Adrenal gland (tissue), 12 donors: ENCODE measurements around the gene TRMT61B. TPM values are rescaled to one million over a fixed set of nuclear protein-coding genes. Genes with fewer than 3 reads are reported as not detected.
A peak's percentile ranks its signal among the peaks of the same experiment; 100 is the strongest.

Source experiments
- DNase-seq, 7 donors: peaks; one replicate each; pipeline ENCODE4 v3.0.0-alpha.2; 2019 to 2020
- H3K27ac ChIP-seq, 5 donors: fragments of 200-600 bp; sonication (generic) in 4 of 5; 1 replicate in 3 of 5; 2 replicates in 2 of 5; pipeline versions ENCODE4 v1.5.1 to v1.8.0; 2016 to 2020; ENCODE audit warnings: mild to moderate bottlenecking in 1 of 5
- H3K27me3 ChIP-seq: fragments of 200-600 bp; 2 replicates; pipeline ENCODE4 v1.8.0; 2021
- H3K36me3 ChIP-seq, 2 donors: fragments of 200-600 bp; replicated peaks in 1 of 2; 1 replicate in 1 of 2; 2 replicates in 1 of 2; pipeline versions ENCODE4 v1.5.1 to v1.8.0; 2018 to 2022
- H3K4me1 ChIP-seq, 2 donors: fragments of 200-600 bp; replicated peaks in 1 of 2; 1 replicate in 1 of 2; 2 replicates in 1 of 2; pipeline versions ENCODE4 v1.5.1 to v1.8.0; 2018 to 2021
- H3K4me3 ChIP-seq, 4 donors: fragments of 200-600 bp; sonication (generic) in 3 of 4; one replicate each; pipeline ENCODE4 v1.5.1; 2016 to 2018
- H3K9me3 ChIP-seq, 3 donors: fragments of 200-600 bp; sonication (generic) in 1 of 3; replicated peaks in 1 of 3; 1 replicate in 2 of 3; 2 replicates in 1 of 3; pipeline versions ENCODE4 v1.5.1 to v1.8.0; 2016 to 2021
- POLR2A ChIP-seq, 2 donors: fragments of 450-650 bp; IDR thresholded peaks; one replicate each; pipeline ENCODE4 v1.6.1; 2017; ENCODE audit warnings: antibody characterized with exemption in 2 of 2, mild to moderate bottlenecking in 2 of 2, moderate library complexity in 1 of 2
- WGBS, 4 donors: extraction: QIAGEN DNeasy Blood & Tissue Kit in 2 of 4; methylation state at CpG; one replicate each; pipeline versions ENCODE4 v1.1.5 to v1.1.7; 2013 to 2017; 5-methylcytosine and 5-hydroxymethylcytosine counted together
- intact Hi-C, 2 donors: fragments of 100-400 bp; cut with DNase I; formaldehyde crosslinking; loops; one replicate each; pipeline versions ENCODE4 v1.14.1 to v1.15.0; 2022 to 2023
- polyA plus RNA-seq, 3 donors: library from polyadenylated mRNA; stranded (reverse); fragments of 200-250 nt in 2 of 3; fragments of 350-450 nt in 1 of 3; fragmentation: Illumina TruSeq in 1 of 3; extraction: RNeasy Lipid Tissue Mini Kit (QIAGEN cat#74804) in 1 of 3; gene quantifications; one replicate each; pipeline ENCODE4 v1.2.3, GENCODE V29; 2013 to 2014
- total RNA-seq, 9 donors: library from RNA; depleted of rRNA in 4 of 9; stranded (reverse); fragments of >200 nt in 4 of 9; fragments of 120-200 nt in 1 of 9; fragmentation: NEBNext Ultra II Directional in 1 of 9; extraction: Animal tissue kit (Norgen Biotek cat#: 25700) in 1 of 9; gene quantifications; one replicate each; pipeline versions ENCODE4 v1.1.0 to v1.2.4, GENCODE V29; 2013 to 2023
- TF ChIP-seq, protein P1 (sequence below), 6 experiments: fragments of 450-650 bp in 4 of 6; fragments of 200-600 bp in 2 of 6; sonication (generic) in 1 of 6; IDR thresholded peaks; 1 replicate in 5 of 6; 2 replicates in 1 of 6; pipeline versions ENCODE4 v1.5.1 to v1.8.0; 2016 to 2021; ENCODE audit warnings: antibody characterized with exemption in 6 of 6, mild to moderate bottlenecking in 2 of 6, moderate library complexity in 1 of 6
- donor health status: healthy with polysubstance abuse.
- donor health status: Bipolar disorder and iron deficiency.
- donor health status: DM: yes; HTN: yes; CAD: no.
- donor health status: DM: no; HTN: no; CAD: no.
- donor health status: DM: no; HTN: no; CAD: no.
- donor health status: DM: yes; HTN: yes; CAD: no.

TRMT61B gene
- total and polyA plus RNA-seq, 12 donors, result 8.9 to 52.7 (median 21.2) TPM

- intact Hi-C loops, result no loop called here
- 78 to 95% (median 81%) methylated on average over 2 of the region's 2 CpGs for WGBS, 4 donors
- H3K4me3 ChIP-seq, result no peak overlapping the region
Observed at GRCh38 chr2:28828382-28828781, 41.7 kb downstream of the TRMT61B start.

GRCh38 chr2:28824870-28825269, 45.2 kb downstream of the TRMT61B start:
- Histone ChIP-seq H3K4me3 (no peak overlapping the region), H3K4me1 (no peaks in the 10 kb centered on the region), H3K27ac (no peak overlapping the region), H3K9me3 (no peaks in the 10 kb centered on the region), H3K27me3 (no peaks in the 10 kb centered on the region), H3K36me3 (no peaks in the 10 kb centered on the region)
- no peak for DNase-seq
- no peak for TF ChIP-seq POLR2A (IDR thresholded peaks at IDR 0.05)
- TF ChIP-seq, protein P1, sequence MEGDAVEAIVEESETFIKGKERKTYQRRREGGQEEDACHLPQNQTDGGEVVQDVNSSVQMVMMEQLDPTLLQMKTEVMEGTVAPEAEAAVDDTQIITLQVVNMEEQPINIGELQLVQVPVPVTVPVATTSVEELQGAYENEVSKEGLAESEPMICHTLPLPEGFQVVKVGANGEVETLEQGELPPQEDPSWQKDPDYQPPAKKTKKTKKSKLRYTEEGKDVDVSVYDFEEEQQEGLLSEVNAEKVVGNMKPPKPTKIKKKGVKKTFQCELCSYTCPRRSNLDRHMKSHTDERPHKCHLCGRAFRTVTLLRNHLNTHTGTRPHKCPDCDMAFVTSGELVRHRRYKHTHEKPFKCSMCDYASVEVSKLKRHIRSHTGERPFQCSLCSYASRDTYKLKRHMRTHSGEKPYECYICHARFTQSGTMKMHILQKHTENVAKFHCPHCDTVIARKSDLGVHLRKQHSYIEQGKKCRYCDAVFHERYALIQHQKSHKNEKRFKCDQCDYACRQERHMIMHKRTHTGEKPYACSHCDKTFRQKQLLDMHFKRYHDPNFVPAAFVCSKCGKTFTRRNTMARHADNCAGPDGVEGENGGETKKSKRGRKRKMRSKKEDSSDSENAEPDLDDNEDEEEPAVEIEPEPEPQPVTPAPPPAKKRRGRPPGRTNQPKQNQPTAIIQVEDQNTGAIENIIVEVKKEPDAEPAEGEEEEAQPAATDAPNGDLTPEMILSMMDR (IDR thresholded peaks at IDR 0.05), result no peak
- intact Hi-C loops, result no loop called here

More at GRCh38 chr2:28828382-28828781, 41.7 kb downstream of the TRMT61B start:
- Histone ChIP-seq H3K36me3 (no peaks in the 10 kb centered on the region), H3K27me3 (no peaks in the 10 kb centered on the region), H3K9me3 (no peaks in the 10 kb centered on the region), H3K4me1 (no peaks in the 10 kb centered on the region), H3K27ac (no peak overlapping the region)
- DNase-seq, result no peak
- no peak for TF ChIP-seq POLR2A (IDR thresholded peaks at IDR 0.05)

- Histone ChIP-seq H3K27ac (no peak overlapping the region), H3K4me3 (no peak overlapping the region), H3K36me3 (no peaks in the 10 kb centered on the region), H3K9me3 (no peaks in the 10 kb centered on the region), H3K4me1 (no peaks in the 10 kb centered on the region), H3K27me3 (no peaks in the 10 kb centered on the region)
- 89 to 96% (median 95%) methylated on average over 2 of the region's 2 CpGs for WGBS, 4 donors
- TF ChIP-seq POLR2A (IDR thresholded peaks at IDR 0.05), result no peak
- TF ChIP-seq, protein P1 (IDR thresholded peaks at IDR 0.05), result no peak
- DNase-seq, result no peak
- intact Hi-C loops, result no loop called here
Observed at GRCh38 chr2:28824207-28824606, 45.9 kb downstream of the TRMT61B start.

DNA sequence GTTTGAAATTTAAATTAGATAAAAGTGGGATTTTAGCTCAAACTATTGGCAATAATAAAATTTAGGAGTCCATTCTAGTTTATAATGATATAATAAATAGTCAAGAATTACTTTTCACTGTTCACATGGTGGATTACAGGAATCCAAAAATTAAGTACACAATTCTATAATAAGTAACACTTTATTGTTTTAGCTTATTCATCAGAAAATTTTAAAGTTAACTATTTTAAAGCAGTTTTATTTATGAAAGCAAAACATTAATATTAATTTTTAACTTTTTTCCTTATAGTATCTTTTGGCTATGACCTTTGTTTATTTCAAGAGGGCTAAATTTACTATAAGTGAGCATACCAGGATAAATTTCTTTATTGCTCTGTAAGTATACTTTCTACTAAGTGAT, 48.1 kb downstream of the TRMT61B start:
- intact Hi-C loops, result no loop called here
- no peaks in the 10 kb centered on the region for H3K9me3 ChIP-seq
- no peaks in the 10 kb centered on the region for H3K4me1 ChIP-seq
- TF ChIP-seq POLR2A (IDR thresholded peaks at IDR 0.05), result no peak
- TF ChIP-seq, protein P1 (IDR thresholded peaks at IDR 0.05), result no peak
- H3K4me3 ChIP-seq, result no peak overlapping the region
- H3K27ac ChIP-seq, result no peak overlapping the region
- DNase-seq, result no peak
- H3K27me3 ChIP-seq, result no peaks in the 10 kb centered on the region
- H3K36me3 ChIP-seq, result no peaks in the 10 kb centered on the region

DNA sequence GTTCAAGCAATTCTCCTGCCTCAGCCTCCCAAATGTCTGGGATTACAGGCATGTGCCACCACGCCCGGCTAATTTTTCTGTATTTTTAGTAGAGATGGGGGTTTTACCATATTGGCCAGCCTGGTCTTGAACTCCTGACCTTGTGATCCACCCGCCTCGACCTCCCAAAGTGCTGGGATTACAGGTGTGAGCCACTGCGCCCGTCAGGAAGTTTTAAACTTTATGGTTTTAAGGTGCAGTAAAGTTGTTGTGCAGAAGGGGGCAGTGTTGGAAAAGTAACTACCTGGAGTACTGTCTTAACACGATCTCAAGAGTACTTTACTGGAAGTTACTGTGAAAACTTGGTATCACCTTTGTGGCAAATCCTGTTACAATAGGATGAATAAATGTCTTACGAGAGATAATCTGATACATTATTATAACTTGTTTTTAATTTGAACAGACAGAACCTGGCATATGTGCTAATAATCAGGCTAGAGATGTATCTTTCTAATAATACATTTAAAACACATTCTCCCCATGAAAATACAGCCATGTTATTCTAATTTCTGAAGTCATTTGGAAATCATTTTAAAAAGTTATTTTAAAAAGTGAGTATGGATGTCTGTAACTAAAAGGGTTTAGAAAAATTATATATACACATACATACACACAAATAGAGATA, 48.7 kb downstream of the TRMT61B start:
- H3K9me3 ChIP-seq, result no peaks in the 10 kb centered on the region
- peak; percentile 24 to 76 (median 62) for DNase-seq
- WGBS, 4 donors, result 2 to 7% (median 4%) methylated on average over 7 to 8 of the region's 8 CpGs
- H3K27ac ChIP-seq, result no peak overlapping the region
- no peak for TF ChIP-seq POLR2A (IDR thresholded peaks at IDR 0.05)
- TF ChIP-seq, protein P1 (IDR thresholded peaks at IDR 0.05), result peak; percentile 50 to 73 (median 68)
- intact Hi-C loops, result no loop called here
- H3K4me1 ChIP-seq, result no peaks in the 10 kb centered on the region
- H3K4me3 ChIP-seq, result no peak overlapping the region
- H3K27me3 ChIP-seq, result no peaks in the 10 kb centered on the region
- H3K36me3 ChIP-seq, result no peaks in the 10 kb centered on the region
